Choroid plexus epithelial cell (primary cell): ENCODE results near the gene LGALS13.

ENCODE experiments used
- DNase-seq: peaks from one replicate; pipeline ENCODE4 v3.0.0-alpha.2; 2010; ENCODE audit warnings: low read depth
- H3K4me3 ChIP-seq: 2 replicates; pipeline ENCODE4 v1.5.1; 2011; ENCODE audit warnings: low read depth, mild to moderate bottlenecking, control low read depth, low read length, moderate library complexity
- CTCF ChIP-seq: conservative IDR thresholded peaks from 2 replicates; pipeline ENCODE4 v1.5.1; 2011; ENCODE audit warnings: low read depth, mild to moderate bottlenecking, control low read depth, inconsistent platforms, low read length, moderate library complexity

The LGALS13 gene

GRCh38 chr19:39641773-39642172 lies 39.4 kb downstream of the LGALS13 start:
- H3K4me3 ChIP-seq, result no peak overlapping the region
- DNase-seq, result no peak
- no peak for TF ChIP-seq CTCF

GRCh38 chr19:39643591-39643990 lies 41.3 kb downstream of the LGALS13 start:
- TF ChIP-seq CTCF, result no peak

GRCh38 chr19:39645800-39646411 lies 43.6 kb downstream of the LGALS13 start:
- peak; percentile 33 for DNase-seq
- no peak for TF ChIP-seq CTCF
- H3K4me3 ChIP-seq, result no peak overlapping the region

More at GRCh38 chr19:39643591-39643990, 41.3 kb downstream of the LGALS13 start:
- no peak overlapping the region for H3K4me3 ChIP-seq
- no peak for DNase-seq

GRCh38 chr19:39647918-39648317 lies 45.6 kb downstream of the LGALS13 start:
- TF ChIP-seq CTCF, result no peak
- no peak overlapping the region for H3K4me3 ChIP-seq
- no peak for DNase-seq

- no peak within 1 kb of the TSS for H3K4me3 ChIP-seq
- TF ChIP-seq CTCF, result no peak
Measured at GRCh38 chr19:39655613-39656012, 53.3 kb downstream of the LGALS13 start, which contains the start of gene LGALS16. Gene LGALS16, plus strand, starts transcription at chr19:39655913. Its CDS starts 49 bp downstream, at chr19:39655962.

More at GRCh38 chr19:39655613-39656012, 53.3 kb downstream of the LGALS13 start, which contains the start of gene LGALS16:
- no peak for DNase-seq
